HEK293 (cell line): Measurements from ENCODE around the gene RANBP3L.

Experiments used
- ZNF776 ChIP-seq: fragments of 450-650 bp; formaldehyde crosslinking; IDR thresholded peaks from 2 replicates; pipeline ENCODE4 v1.5.0; 2017; ENCODE audit warnings: missing biosample characterization, missing genetic modification characterization, borderline replicate concordance
- TF ChIP-seq, protein P1 (sequence below): fragments of 450-650 bp; formaldehyde crosslinking; IDR thresholded peaks from 2 replicates; pipeline ENCODE4 v1.5.1; 2016; ENCODE audit warnings: missing biosample characterization, missing genetic modification characterization

DNA sequence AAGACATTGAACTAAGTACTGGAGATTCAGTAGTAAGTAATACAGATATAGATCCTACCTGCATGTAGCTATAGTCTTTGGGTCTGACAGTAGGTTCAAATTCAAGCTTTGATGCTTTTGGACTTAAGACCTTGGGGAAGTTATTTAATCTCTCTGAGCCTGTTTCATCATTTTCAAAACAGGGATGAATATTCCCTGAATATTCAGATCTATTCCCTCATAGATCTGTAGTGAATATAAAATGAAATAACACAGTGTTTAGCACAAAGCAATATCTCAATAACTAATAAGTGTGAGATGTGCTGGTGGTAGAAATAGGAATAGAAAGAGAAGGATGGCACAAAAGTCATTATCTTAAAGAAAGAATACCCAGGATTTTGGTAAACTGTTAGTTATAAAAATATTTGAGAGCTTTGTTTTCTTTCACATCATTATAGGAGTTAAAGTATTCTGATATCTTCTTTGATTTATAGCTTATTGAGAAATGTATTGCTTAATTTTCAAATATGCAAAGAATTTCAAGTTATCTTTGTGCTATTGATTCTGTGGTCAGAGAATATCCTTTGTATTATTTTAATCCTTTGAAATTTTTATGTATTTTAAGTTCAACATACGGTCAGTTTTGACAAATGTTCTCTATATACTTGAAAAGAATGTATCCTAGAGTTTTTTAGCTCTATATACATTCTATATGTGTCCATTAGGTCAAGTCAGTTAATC lies 11.4 kb upstream of the RANBP3L start:
- TF ChIP-seq, protein P1, sequence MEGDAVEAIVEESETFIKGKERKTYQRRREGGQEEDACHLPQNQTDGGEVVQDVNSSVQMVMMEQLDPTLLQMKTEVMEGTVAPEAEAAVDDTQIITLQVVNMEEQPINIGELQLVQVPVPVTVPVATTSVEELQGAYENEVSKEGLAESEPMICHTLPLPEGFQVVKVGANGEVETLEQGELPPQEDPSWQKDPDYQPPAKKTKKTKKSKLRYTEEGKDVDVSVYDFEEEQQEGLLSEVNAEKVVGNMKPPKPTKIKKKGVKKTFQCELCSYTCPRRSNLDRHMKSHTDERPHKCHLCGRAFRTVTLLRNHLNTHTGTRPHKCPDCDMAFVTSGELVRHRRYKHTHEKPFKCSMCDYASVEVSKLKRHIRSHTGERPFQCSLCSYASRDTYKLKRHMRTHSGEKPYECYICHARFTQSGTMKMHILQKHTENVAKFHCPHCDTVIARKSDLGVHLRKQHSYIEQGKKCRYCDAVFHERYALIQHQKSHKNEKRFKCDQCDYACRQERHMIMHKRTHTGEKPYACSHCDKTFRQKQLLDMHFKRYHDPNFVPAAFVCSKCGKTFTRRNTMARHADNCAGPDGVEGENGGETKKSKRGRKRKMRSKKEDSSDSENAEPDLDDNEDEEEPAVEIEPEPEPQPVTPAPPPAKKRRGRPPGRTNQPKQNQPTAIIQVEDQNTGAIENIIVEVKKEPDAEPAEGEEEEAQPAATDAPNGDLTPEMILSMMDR (tag by site-specific recombination): no peak
- TF ChIP-seq ZNF776 (tag by site-specific recombination): no peak
